NOMO-1 treated with dmso at 0.1 percent for 144 hours (cell line): ENCODE data around the gene PCNX2.

ENCODE experiments used
- DNase-seq: peaks from one replicate; lab custom pipeline; 2025; ENCODE audit not compliant: unreplicated experiment; lab: John Stamatoyannopoulos, UW

The PCNX2 gene

DNA sequence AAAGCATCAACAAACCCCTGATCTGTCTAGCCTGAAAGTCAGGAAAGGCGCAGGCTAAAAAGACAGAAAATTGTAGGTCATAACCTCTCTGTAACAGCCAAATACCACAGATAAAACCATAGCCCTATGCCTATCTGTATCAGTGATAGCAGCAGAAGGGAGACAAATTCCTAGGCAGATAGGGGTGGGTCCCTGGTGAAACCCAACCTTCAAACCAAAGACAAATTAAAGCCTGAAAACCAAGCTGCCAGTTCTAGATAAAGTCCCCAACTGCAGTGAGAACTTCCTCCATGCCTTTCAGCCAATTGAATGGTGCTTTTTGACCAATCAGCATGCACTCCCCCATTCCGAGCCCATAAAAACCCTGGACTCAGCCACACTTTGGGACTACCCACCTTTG lies 229.8 kb downstream of the PCNX2 start:
- DNase-seq = no peak

DNA sequence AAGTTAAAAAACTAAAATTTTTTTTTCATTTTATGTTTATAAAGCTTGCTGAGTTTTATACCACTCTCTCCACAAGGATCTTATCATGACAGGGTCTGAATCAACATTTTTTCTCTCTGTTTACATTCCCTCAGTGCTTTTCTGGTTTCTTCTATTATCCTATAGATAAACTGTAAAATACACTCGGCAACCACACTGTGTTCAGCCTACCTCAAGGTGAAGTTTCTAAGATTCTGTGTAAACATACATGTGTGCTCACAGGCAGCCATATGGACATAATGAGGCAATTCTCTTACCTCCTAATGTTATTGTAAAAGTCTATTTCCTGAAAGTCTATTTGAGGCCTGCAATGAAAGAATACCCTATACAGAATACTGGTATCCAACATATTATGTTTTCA lies 230.5 kb downstream of the PCNX2 start:
- DNase-seq = no peak

DNA sequence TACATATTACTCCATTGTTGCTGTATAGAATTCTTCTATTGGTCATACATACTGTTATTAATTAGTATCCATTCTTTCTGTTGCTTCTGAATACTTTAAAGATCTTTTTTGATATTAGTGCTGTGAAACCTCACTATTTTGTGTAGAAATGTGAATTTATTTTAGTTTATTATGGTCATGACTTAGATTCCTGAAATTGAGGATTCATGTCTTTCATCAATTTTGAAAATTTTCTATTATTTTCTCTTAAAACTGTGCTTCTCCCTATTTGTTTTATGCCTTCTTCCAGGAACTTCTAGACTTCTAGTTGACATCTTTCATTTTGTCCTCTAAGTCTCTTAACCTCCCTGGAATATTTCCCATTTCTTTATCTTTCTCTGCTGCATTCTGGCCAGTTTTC lies 232.1 kb downstream of the PCNX2 start:
- no peak for DNase-seq

DNA sequence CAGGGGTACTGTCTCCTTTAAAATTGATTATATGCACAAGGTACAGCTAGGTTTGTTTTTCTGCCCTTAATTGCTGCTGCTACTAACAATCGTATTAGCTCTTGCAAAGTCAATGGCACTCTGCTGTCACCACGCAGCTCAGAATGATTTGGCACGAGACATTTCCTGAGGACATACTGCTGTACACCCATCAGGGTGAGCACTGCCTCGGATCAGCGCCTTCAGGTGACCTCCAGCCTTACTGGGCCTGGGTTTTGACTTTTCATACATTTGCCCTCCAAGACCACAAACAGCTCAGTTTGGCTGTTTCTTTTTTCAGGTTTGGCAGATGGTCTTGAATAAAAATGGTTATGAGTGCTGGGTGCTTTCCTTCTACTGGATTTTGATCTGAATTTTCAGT lies 234.3 kb downstream of the PCNX2 start:
- DNase-seq = no peak

DNA sequence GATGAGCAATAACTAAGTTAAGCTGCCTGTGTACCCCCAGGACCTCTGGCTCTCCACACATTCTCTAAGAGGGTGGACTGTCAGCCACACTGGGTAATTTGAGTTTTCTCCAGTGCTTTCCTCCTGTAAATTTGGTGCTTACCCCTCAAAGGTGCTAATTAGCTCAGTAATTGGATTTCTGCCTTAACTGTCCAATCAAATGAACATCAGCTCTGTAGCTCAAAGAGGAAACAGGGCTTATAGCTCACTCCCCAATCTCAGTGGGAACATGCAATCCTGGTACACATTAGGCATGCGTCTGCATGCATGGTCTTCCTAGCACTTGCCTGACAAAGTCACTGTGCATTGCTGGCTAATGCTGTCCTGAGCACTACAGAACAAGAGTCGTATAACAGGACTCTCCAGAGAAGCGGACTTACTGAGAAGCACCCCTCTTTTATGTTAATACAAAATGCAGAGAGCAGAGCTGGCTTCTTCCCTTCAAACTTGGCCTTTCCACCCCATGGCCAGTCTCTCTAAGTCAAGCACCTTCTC lies 235.0 kb downstream of the PCNX2 start:
- DNase-seq = no peak

DNA sequence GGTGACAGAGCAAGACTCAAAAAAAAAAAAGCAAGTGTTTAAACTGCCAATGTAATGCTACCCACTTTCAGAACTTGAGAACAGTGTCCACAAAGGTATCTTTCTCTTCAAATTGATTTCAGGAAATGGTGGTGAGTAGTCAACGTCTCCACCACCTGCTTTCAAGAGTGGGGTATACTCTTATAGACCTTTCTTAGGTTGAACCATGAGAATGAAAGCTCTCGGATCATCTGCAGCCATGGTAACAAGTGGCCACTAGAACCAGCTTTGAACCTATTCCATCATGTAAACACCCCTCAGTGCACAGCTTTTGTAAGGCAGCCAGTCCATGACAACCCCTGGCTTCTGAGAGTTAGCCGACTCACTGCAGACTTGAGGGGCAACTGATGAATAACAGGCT lies 237.7 kb downstream of the PCNX2 start:
- DNase-seq = no peak

DNA sequence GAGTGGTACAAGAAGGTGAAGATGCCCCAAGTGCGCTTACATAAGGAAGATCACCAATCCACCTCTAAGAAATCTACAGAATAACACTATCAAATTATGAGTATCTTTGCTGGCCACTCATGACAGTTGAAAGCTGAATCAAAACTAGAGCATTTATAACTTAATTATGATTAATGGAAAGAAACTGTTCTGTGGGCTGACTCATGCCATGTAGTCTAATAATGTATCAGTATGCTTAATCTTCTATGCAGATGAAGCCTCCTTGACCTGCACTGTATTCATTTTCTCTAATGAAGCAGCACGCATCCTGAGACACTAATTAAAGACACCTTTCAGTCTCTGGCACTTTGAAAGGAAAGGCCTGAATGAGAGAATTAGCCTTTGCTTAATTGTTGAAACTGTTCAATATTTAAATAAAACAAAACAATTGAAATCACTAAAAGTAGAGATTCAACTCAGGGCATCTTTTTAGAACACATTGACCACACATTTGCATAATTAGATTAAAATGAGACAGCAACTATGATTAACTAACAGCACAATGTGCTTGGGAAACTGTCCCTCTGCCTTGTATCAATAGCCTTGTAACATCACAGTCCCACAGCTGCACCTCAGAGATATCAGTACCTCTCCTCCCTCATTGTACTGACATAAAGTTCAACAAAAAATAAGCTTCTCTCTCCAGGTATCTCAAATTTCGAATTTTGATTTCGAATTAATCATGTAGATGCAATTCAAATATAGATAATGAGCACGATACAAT lies 239.5 kb downstream of the PCNX2 start:
- no peak for DNase-seq

DNA sequence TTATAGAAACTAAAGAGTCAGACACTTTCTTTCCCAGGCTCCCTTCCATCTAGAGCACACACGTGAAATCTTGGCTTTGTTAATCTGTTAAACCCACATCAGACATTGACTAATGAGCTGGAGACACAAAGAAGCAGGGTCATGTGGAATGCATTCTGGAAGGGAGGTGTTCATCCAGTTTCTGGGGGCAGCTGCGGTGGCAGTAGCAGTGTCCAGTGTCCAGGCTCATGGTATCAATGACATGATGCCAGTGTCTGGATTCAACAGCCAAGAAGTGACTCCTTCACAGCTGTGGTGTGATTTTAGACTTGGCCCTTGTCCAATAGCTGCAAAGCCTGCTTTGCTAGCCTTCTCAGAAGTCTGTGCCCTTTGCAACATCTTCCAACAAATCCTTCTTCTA lies 249.9 kb downstream of the PCNX2 start:
- DNase-seq = no peak

DNA sequence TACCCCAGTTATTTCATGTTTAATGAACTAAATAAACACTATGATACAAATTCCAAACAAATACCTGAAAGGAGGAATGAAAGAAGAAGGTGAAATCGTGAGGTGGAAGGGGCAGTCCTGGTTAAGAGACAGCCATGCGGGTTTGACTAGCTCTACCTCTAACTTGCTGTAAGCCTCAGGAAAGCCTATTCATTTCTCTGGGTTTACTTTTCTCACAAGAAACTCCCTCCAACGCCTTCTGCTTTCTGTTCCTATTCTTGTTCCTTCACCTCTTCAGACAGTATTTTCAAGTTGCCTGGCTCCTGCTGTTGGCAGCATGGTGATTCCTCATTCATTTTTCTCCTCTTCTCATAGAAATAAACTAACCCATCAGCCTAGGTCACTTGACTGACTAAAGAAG lies 252.7 kb downstream of the PCNX2 start:
- no peak for DNase-seq

DNA sequence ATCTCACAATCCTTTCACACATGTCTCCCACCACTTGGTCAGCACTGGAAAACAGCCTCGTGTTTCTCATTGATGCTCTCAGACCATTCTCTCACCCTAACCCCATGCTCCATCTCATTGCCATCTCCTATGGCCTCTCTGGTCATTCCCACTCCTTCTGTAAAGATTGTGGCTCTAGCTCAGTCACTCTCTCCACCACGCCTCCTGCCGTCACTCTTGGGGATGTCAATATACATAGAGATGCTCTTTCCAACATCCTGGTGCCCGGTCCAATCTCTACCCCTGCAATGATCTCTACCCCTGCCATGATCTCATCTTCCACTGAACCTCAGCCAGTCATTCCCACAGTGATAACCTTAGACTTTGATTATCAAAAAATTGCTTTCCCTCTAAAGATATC lies 255.0 kb downstream of the PCNX2 start:
- no peak for DNase-seq

DNA sequence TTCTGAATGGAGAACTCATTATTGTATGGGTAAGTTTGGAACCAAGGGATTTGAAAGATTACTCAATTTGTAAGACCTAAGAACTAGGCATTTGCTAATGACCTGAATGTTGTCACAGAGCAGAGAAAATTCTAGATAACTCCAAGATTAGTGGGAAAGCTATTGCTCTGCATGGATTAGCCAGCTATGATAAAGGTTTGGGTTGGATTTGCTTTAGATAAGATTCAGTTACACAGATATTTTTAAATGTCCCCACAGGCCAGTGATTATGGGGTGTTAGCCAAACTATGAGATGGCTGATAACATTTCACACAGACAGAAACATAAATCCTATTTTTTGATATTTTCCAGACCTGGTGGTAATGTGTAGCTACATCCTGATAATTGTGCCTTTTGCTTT lies 256.9 kb downstream of the PCNX2 start:
- no peak for DNase-seq

DNA sequence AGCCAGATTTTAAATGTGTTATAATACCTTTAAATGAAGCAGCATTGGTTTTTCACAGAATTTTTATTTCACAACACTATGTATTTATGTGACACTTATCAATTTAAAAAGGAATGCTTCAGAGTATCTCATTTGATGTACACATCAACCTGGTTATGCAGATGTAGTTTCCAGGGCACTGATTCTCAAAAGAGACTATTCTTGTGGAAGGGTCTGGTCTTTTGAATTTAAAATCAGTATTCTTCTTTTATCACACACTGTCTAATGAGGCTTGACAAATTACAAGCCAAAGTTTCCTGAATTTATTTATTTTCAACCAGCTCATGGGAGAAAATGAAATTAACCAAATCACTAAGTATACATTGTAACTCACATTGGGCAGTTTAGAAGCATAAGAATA lies 257.7 kb downstream of the PCNX2 start:
- DNase-seq = no peak

DNA sequence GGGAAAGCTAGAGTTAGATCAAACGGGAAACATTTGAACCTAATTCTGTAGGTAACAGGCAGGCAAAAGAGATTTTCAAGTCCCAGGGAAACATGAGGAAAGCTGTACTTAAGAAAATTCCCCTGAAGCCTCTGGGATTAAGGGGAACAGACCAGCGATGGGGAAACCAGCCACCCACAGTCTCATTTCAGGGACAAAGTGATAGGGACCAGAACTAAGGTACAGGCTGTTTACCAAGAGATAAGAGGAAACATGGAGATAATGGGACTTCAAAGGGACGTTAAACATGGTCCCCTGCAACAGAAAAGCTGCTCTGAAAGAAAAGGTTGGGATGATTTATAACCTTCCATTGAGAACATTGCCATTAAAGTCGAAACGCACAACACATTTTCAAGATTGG lies 260.7 kb downstream of the PCNX2 start:
- DNase-seq = no peak

DNA sequence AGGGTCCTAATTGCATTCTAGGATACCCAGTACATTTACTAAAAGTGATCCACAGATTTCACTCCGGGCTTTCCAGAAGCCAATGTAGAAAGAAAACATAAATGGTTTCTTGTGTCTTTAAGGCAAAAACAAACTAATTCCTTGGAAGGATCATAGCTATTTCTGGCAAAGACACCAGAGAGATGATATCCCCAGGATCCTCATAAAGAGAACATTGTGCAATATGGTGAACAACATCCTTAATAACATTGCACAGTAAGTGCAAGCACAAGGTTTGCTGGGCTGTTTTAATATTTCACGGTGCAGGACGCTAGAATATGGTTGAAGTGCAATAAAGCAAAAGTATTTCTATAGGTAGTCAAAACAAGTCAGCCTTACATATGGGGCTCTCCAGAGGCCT lies 262.2 kb downstream of the PCNX2 start:
- DNase-seq = no peak

DNA sequence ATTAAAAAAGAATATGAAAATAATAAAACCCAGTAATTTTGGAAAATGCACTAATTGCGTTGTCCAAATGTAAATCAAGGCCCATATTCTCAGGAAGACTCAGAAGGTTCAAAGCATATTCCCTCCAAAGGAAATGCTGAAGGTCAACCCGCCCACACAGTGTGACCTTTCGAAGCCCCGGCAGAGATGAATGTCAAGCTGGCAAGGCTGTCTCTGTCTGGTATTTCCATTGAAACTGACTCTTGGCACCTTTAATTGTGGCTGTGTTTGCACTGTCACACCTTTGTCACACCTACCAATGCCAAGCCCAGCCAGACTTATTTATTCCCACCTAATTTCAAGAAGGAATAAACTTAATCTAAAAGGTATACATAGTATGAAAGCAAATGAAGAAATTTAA lies 262.6 kb downstream of the PCNX2 start:
- DNase-seq = no peak

DNA sequence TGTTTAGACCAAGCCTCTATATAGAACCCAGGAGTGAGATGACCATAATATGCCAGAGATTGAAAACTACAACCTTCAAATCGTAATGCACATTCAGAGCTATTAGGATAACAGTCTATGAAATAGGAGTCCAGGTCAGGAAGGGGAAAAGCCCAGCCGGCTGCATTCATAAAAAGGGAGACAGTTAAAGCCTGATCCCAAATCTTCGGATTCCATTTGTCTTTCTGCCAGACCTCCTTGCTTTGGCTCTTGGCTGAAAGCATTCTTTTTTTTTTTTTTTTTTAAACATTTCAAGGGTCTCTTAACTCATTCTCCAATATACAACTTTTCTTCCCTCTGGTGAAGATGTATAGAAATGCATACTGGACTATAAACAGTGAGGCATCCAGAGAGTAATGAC lies 264.0 kb downstream of the PCNX2 start:
- no peak for DNase-seq

DNA sequence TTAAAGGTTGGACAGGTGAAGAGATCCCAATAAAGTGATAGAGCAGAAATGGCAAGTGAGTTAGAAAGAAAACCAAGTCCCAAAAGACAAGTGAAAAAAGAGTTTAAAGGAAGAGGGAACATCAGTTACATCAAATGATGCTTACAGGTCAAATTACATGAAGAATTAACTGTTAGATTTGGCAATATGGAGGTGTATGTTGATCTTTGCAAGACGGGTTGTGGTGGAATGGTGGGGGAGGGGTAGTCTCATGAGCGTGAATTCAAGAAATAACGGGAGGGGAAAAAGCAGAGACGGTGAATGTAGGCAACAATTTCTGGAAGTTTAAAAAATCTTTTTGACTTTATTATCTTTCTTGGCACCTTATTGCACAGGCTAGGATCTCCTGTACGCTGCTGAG lies 268.5 kb downstream of the PCNX2 start:
- no peak for DNase-seq

DNA sequence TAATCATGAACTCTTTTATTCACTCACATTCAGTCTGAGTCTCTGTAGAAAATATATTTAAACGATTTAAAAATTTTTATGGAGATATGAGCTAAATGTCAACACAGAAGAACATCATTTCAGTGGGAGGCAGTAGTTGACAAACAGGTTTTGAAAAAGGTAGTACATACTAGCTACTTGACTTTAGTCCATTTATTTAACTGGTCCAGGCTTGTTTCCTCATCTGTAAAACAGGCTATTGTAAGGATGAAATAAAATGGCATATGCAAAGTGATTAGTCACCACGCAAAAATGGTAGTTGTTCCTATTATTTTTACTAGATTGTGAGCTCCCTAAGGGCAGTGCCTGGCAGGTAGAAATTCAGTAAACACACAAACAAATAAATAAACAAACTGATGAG lies 270.0 kb downstream of the PCNX2 start:
- no peak for DNase-seq

DNA sequence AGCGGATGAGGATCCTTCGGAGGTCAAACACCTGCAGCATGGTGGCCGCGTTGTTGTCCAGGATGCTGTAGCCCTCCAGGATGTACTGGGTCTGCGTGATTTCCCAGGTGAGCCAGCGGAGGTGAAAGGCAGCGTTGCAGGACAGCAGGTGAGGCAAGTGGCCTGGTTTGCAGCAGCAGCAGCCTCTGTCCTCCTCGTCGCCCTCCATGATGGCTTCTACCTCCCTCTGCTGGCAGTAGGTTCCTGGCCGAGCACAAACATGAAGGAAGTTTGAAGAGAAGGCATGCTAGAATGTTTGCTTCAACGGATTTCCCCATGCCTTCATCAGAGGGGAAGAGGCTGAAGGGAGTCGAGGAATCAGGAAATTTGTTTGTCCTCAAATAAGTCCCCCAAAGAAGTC lies 270.4 kb downstream of the PCNX2 start:
- DNase-seq = no peak

DNA sequence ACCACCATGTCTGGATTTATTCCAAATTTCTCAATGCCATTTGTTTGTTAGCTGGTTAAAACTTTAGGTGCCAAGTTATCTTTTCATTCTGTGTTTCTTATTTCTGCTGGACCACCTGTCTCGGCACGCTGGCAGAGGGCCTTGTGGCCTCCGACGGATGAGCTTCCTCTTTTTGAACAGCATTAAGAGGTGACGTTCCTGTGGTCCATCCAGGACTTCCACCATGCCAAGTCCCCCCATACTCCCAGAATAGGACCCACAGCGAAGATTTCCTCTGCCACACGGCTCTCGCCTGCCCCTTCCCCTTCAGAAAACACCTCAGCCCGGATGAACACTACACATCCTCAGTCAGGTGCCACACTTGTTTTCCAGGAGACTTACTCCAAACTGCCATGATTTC lies 271.3 kb downstream of the PCNX2 start:
- no peak for DNase-seq

DNA sequence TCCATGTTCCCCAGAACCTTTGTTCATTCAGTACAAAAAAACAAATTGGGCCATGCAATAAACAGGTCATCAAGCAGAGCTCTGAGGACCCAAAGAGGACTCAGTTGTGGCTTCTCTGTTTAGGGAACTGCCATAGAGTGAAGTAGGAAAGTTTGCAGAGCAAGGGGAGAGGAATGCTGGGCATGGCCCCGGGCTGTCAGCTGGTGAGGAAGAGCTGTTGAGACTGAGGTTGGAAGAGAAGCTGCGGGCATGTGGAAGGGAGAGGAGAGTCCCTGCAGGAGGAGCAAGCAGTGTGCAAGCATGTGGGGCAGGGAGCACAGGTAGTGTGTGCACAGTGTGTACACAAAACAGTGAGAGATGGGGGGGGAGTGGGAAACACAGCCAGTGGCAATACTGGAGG lies 273.3 kb downstream of the PCNX2 start:
- DNase-seq = no peak

DNA sequence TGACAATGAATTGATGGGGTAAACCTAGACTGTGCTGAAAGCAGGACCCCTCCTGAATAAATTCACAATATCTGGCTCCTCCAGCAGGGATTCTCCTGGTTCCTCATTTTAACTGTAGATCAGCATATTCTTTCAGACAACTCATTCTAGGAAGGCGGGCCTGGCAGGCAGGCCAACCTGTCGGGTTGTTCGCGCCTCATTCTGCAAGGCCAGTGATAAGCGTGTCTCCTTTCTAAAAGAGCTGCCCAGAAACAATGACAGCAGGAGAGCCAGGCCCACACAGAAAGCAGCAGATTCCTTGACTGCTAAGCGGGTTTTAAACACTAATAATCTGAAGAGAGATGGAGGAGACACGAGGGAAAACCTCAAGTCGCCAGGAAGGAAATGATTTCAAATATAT lies 275.1 kb downstream of the PCNX2 start:
- peak; percentile 16 for DNase-seq

DNA sequence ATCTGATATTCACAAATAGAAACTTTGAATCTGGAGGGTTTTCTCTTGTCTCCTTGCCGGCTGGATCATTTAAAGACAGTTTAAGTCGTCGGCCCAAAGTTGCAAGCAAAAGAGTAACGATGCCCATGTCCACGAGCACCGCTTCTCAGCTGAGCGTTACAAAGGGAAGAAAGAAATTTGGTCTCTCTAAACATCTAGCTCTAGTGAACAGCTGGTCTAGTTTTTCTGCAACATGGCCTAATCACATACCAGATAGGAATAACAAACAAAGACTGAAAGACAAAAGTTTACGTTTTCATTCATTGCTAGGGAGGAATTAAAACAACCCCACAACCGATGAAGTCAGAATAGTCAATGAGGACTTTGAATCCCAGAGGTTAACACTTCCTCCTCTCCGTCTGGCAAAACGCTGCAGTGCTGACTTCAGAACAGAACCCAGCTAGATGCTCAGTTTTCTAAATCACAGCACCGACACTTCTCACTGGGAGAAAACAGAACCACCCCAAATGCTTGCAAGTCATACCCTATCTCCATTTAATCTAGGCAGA lies 275.7 kb downstream of the PCNX2 start:
- DNase-seq = no peak
